OCI-LY7 (cell line): Measurements from ENCODE around the gene PSMB11. TPM values are rescaled to one million over a fixed set of nuclear protein-coding genes. Genes with fewer than 3 reads are reported as not detected.

ENCODE experiments used
- BruUV-seq: library from RNA; stranded (reverse); fragments of 400-500 nt; replicated peaks from 2 replicates; lab custom pipeline; 2021; lab: Mats Ljungman, UMichigan
- CTCF ChIA-PET: fragments of 300-600 bp; sonication (Branson Sonifier 250); formaldehyde crosslinking; loops from one replicate; lab custom pipeline; 2022; ENCODE audit warnings: antibody characterized with exemption; ENCODE audit not compliant: unreplicated experiment; lab: Charles Lee
- POLR2A ChIA-PET: fragments of 300-600 bp; sonication (Branson Sonifier 250); formaldehyde crosslinking; loops from one replicate; lab custom pipeline; 2022; ENCODE audit warnings: antibody characterized with exemption; lab: Charles Lee
- DNase-seq: peaks from one replicate; pipeline ENCODE4 v3.0.0-alpha.2; 2015; ENCODE audit warnings: low spot score
- H2AFZ ChIP-seq: fragments of 200-600 bp; sonication (generic), shearing (Covaris generic); 2 replicates; pipeline ENCODE4 v1.6.1; 2014; ENCODE audit warnings: mild to moderate bottlenecking, antibody characterized with exemption, low read length, moderate library complexity
- H3K27ac ChIP-seq: fragments of 200-600 bp; sonication (generic); 2 replicates; pipeline ENCODE4 v1.5.1; 2014; ENCODE audit warnings: mixed run types, low read depth, mild to moderate bottlenecking, moderate library complexity, low read length, inconsistent platforms; ENCODE audit not compliant: poor library complexity, severe bottlenecking
- H3K36me3 ChIP-seq: fragments of 200-600 bp; sonication (generic); 2 replicates; pipeline ENCODE4 v1.6.1; 2014; ENCODE audit warnings: mild to moderate bottlenecking, antibody characterized with exemption, low read length, moderate library complexity, mixed read lengths; ENCODE audit not compliant: insufficient read depth
- H3K4me1 ChIP-seq: fragments of 200-600 bp; sonication (generic); 2 replicates; pipeline ENCODE4 v1.5.1; 2014; ENCODE audit warnings: mild to moderate bottlenecking, low read length; ENCODE audit not compliant: insufficient read depth, poor library complexity, severe bottlenecking
- H3K4me2 ChIP-seq: fragments of 200-600 bp; sonication (generic); 2 replicates; pipeline ENCODE4 v1.6.1; 2014; ENCODE audit warnings: mild to moderate bottlenecking, low read length
- H3K4me3 ChIP-seq: fragments of 200-600 bp; sonication (generic); 2 replicates; pipeline ENCODE4 v1.5.1; 2014; ENCODE audit warnings: mild to moderate bottlenecking, low read depth, low read length; ENCODE audit not compliant: poor library complexity, severe bottlenecking
- H3K79me2 ChIP-seq: fragments of 200-600 bp; sonication (generic); 2 replicates; pipeline ENCODE4 v1.6.1; 2016; ENCODE audit warnings: low read depth, mild to moderate bottlenecking, low read length, moderate library complexity, mixed read lengths; ENCODE audit not compliant: insufficient read depth
- H3K9me2 ChIP-seq: fragments of 200-600 bp; sonication (generic); 2 replicates; pipeline ENCODE4 v1.6.1; 2016; ENCODE audit warnings: mild to moderate bottlenecking, low read length, mixed read lengths; ENCODE audit not compliant: insufficient read depth
- H3K9me3 ChIP-seq: fragments of 200-600 bp; sonication (generic); 2 replicates; pipeline ENCODE4 v1.6.1; 2014; ENCODE audit warnings: mild to moderate bottlenecking, mixed run types, low read length, mixed read lengths
- H4K20me1 ChIP-seq: fragments of 200-600 bp; sonication (generic); 2 replicates; pipeline ENCODE4 v1.6.1; 2014; ENCODE audit warnings: mild to moderate bottlenecking, antibody characterized with exemption, low read length, moderate library complexity, mixed read lengths; ENCODE audit not compliant: insufficient read depth
- CTCF ChIP-seq: fragments of 200-600 bp; sonication (generic); conservative IDR thresholded peaks from 2 replicates; pipeline ENCODE4 v1.5.1; 2014; ENCODE audit warnings: mild to moderate bottlenecking, antibody characterized with exemption, low read length, moderate library complexity, mixed read lengths
- EZH2phosphoT487 ChIP-seq: fragments of 200-600 bp; sonication (generic); IDR thresholded peaks from 2 replicates; pipeline ENCODE4 v1.6.1; 2018; ENCODE audit warnings: low read depth, borderline replicate concordance, mild to moderate bottlenecking, mixed run types, antibody characterized with exemption, low read length, moderate library complexity, mixed read lengths
- intact Hi-C: fragments of 100-400 bp; cut with micrococcal nuclease; formaldehyde crosslinking; loops from one replicate; pipeline ENCODE4 v1.10.0; 2022; ENCODE audit not compliant: unreplicated experiment
- total RNA-seq, 2 experiments: library from RNA; depleted of rRNA in 1 of 2; stranded (reverse); fragments of >200 nt in 1 of 2; shearing (Covaris generic) in 1 of 2; gene quantifications; 2 replicates each; pipeline ENCODE4 v1.2.3, GENCODE V29; 2014 to 2022

PSMB11 gene
- total RNA-seq, 2 experiments from 2014 or later, result not detected

- BruUV-seq, result no TSS peak
- POLR2A ChIA-PET, result interaction anchor here (0.6 to 0.7 kb wide), 3 partner anchors 9 to 1563 kb away, joined by 3 to 4 read pairs (median 3); no protein-coding TSS in a partner anchor
- no peaks in the 10 kb centered on the region for H3K4me1 ChIP-seq
These were observed 21.6 kb upstream of the PSMB11 start for GRCh38 chr14:23020143-23021128.

GRCh38 chr14:23021434-23021833, 20.6 kb upstream of the PSMB11 start:
- TF ChIP-seq EZH2phosphoT487 (no peak), CTCF (no peak)
- Histone ChIP-seq H3K36me3 (peaks cover 20% of the 10 kb centered on the region), H3K27ac (no peak overlapping the region), H3K4me3 (no peak overlapping the region), H3K9me2 (no peaks in the 10 kb centered on the region), H4K20me1 (no peaks in the 10 kb centered on the region), H2AFZ (no peak overlapping the region), H3K9me3 (no peaks in the 10 kb centered on the region), H3K79me2 (no peaks in the 10 kb centered on the region), H3K4me1 (no peaks in the 10 kb centered on the region), H3K4me2 (no peak overlapping the region)
- BruUV-seq, result no TSS peak
- DNase-seq, result no peak
- CTCF ChIA-PET, result interaction anchor here (0.6 kb wide), 1 partner anchor 35 kb away, joined by 8 read pairs; no protein-coding TSS in a partner anchor
- POLR2A ChIA-PET, result no interaction called here
- intact Hi-C loops, result no loop called here

More at GRCh38 chr14:23020143-23021128, 21.6 kb upstream of the PSMB11 start:
- no peaks in the 10 kb centered on the region for H4K20me1 ChIP-seq
- intact Hi-C loops, result no loop called here
- H3K4me3 ChIP-seq, result no peak overlapping the region
- H3K4me2 ChIP-seq, result no peak overlapping the region
- H3K9me3 ChIP-seq, result no peaks in the 10 kb centered on the region
- no peaks in the 10 kb centered on the region for H3K9me2 ChIP-seq
- no peak overlapping the region for H2AFZ ChIP-seq
- H3K27ac ChIP-seq, result no peak overlapping the region
- peaks cover 11% of the 10 kb centered on the region for H3K36me3 ChIP-seq
- TF ChIP-seq CTCF (no peak), EZH2phosphoT487 (no peak)
- H3K79me2 ChIP-seq, result no peaks in the 10 kb centered on the region
- CTCF ChIA-PET, result no interaction called here
- no peak for DNase-seq
